Measurements from ENCODE around the gene ZNF175.
"Not testable (repeated sequence)": the region's sequence is repeated elsewhere in the genome, so short reads cannot be mapped to it uniquely, and the experiment has no call there.

Gene ZNF175

GRCh38 chr19:51592521-51592920, 21.4 kb downstream of the ZNF175 start:
- no peak for DNase-seq (ENCODE audit: low spot score)

- DNase-seq (ENCODE audit: low spot score) = no peak
Observed at GRCh38 chr19:51593138-51593890, 22.2 kb downstream of the ZNF175 start.

- DNase-seq (ENCODE audit: low spot score) = peak; percentile 99
Observed at GRCh38 chr19:51593969-51594773, 23.1 kb downstream of the ZNF175 start.

- DNase-seq (ENCODE audit: low spot score) = no peak
Observed at GRCh38 chr19:51594774-51595109, 23.7 kb downstream of the ZNF175 start.

GRCh38 chr19:51595190-51596175, 24.4 kb downstream of the ZNF175 start:
- DNase-seq (ENCODE audit: low spot score) = no peak

- DNase-seq (ENCODE audit: low spot score) = no peak
Observed at GRCh38 chr19:51598159-51598915, 27.3 kb downstream of the ZNF175 start.

GRCh38 chr19:51599084-51599483, 28.0 kb downstream of the ZNF175 start:
- DNase-seq (ENCODE audit: low spot score) = no peak

- DNase-seq (ENCODE audit: low spot score) = no peak
Observed at GRCh38 chr19:51600940-51601580, 30.0 kb downstream of the ZNF175 start.

GRCh38 chr19:51602189-51602854, 31.2 kb downstream of the ZNF175 start:
- no peak for DNase-seq (ENCODE audit: low spot score)

GRCh38 chr19:51607077-51607476, 36.0 kb downstream of the ZNF175 start:
- no peak for DNase-seq (ENCODE audit: low spot score)

- peak; percentile 64 for DNase-seq (ENCODE audit: low spot score)
Observed at GRCh38 chr19:51607920-51608562, 37.0 kb downstream of the ZNF175 start.

GRCh38 chr19:51610576-51610975, 39.5 kb downstream of the ZNF175 start:
- no peak for DNase-seq (ENCODE audit: low spot score)

- no peak for DNase-seq (ENCODE audit: low spot score)
Observed at GRCh38 chr19:51614789-51615188, 43.7 kb downstream of the ZNF175 start.

- no peak for DNase-seq (ENCODE audit: low spot score)
Observed at GRCh38 chr19:51615991-51616390, 44.9 kb downstream of the ZNF175 start.

- DNase-seq (ENCODE audit: low spot score) = no peak
Observed at GRCh38 chr19:51621178-51621577, 50.1 kb downstream of the ZNF175 start.

- no peak for DNase-seq (ENCODE audit: low spot score)
Observed at GRCh38 chr19:51626675-51627074, 55.6 kb downstream of the ZNF175 start.

- no peak for DNase-seq (ENCODE audit: low spot score)
Observed at GRCh38 chr19:51627491-51628138, 56.5 kb downstream of the ZNF175 start.

- no peak for DNase-seq (ENCODE audit: low spot score)
Observed at GRCh38 chr19:51628153-51628939, 57.3 kb downstream of the ZNF175 start.

GRCh38 chr19:51630315-51630714, 59.2 kb downstream of the ZNF175 start, which contains the start of gene SIGLEC5:
Gene SIGLEC5 (minus strand): TSS chr19:51630401. CDS start chr19:51630335, 66 bp downstream.
- not testable (repeated sequence) for DNase-seq (ENCODE audit: low spot score)
